HG03064 (cell line): ENCODE data around the gene RTN4R.
"Not testable (repeated sequence)": the region's sequence is repeated elsewhere in the genome, so short reads cannot be mapped to it uniquely, and the experiment has no call there.

ENCODE experiments used
- ATAC-seq: cut with Tn5 transposase; IDR thresholded peaks from one replicate; pipeline ENCODE4 v1.9.1; 2021; ENCODE audit warnings: low read depth; ENCODE audit not compliant: unreplicated experiment

The RTN4R gene

DNA sequence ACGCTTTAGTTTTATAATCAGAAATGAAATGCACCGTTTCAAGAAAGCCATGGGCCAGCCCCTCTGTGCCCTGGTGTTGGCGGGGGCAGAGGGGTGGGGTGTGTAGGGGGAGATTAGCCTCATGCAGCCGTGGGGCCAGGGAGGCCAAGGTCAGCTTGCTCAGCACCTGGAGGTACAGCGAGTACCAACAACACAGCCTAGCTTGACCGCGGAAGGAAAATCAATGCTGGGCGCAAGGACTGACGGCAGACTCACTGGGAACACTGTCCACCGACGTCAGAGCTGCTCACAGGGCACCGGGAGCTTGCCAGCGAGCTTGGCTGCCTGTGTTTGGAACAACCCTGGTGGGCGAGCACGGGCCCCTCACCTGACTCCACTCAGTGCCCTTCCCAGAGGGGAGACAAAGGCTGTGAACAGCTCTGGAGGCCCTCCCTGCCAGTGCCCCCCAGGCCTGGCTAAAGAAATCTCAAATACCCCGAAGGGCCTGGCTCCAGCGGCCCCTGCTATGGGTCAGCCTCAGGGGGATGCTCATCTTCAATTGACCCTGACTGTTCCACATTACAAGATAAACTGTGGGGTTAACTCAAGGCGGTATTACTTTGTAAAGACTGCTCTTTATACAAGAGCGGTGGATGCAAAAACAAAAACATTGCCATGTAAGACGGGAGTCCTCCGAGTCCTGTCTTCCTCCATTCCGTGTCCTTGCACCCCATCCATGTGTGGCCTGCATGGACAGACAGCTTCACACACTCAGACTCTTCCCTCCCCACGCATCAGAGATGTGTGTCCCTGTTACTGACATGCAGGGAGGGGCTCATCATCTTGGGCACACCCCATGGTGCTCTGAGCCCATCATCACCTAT, 21.3 kb upstream of the RTN4R start:
- not testable (repeated sequence) for ATAC-seq

DNA sequence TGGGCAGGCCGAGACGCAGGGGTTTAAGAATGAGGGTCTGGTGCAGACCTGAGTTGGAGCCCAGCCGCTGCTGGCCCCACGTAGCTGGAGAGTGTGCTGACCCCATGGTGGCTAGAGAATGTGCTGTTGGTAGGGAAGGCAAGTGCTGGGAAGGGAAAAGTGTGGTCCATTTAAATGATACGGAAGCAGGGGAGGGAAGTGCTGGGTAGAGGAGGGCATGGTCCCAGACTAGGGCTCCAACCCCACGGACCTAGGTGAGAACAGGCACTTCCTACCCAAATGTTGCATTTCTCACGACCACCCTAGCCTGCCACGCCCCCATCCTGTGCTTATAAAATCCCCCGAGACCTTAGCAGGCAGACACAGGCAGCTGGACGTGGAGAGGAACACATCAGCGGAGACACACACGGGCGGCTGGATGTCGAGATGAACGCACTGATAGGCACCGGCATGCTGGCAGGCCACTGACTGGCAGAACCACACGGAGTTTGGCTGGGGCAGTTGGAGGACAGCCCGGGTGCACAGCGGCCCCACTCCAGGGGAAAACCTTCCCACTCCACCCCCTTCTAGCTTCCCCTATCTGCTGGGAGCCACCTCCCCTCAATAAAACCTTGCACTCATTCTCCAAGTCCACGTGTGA, 18.8 kb upstream of the RTN4R start:
- not testable (repeated sequence) for ATAC-seq

GRCh38 chr22:20286312-20286660, 18.2 kb upstream of the RTN4R start:
- ATAC-seq, result not testable (repeated sequence)

DNA sequence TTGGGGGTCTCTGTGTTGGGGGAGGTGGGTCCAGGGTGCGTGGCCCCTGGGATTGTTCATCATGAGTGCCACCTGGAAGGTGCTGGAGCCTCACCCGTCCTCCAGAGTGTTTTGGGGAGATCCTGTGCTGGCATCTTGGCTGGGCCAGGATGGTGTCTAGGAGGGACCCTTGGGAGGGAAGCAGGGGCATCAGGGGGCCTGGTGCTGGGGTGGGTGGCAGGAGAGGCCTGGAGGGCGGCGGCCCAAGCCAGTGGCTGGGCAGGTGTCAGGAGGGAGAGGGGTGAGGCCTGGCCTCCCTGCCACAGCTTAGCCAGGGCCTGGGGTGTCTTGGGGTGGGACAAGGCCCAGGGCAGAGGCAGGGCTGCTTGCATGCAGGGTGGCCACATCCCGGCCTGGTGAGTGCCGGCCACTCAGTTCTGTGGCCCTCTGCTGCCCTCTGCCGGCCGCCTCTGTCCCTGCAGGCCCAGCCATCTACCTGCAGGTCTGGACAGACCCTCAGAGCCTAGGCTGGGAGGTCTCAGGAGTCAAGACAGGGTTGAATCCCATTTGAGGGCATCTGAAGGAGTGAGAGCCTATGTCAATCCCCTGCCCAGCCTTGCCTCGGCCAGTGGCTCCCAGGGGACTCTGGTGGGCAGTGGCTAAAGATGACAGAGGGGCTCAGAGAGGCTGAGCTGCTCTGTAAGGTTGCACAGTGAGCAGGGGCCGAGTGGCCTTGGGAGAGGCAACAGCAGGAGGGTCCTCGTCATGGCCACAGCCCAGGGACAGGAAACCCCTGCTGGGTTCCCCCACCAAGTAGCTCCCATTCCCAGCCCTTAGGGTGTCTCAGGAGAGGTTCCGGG, 17.6 kb upstream of the RTN4R start:
- not testable (repeated sequence) for ATAC-seq

- no peak for ATAC-seq
Observed at GRCh38 chr22:20284471-20285086, 16.5 kb upstream of the RTN4R start.

- ATAC-seq, result no peak
Observed at GRCh38 chr22:20283674-20284066, 15.6 kb upstream of the RTN4R start.

- ATAC-seq, result no peak
Observed at GRCh38 chr22:20282901-20283673, 15.0 kb upstream of the RTN4R start.

DNA sequence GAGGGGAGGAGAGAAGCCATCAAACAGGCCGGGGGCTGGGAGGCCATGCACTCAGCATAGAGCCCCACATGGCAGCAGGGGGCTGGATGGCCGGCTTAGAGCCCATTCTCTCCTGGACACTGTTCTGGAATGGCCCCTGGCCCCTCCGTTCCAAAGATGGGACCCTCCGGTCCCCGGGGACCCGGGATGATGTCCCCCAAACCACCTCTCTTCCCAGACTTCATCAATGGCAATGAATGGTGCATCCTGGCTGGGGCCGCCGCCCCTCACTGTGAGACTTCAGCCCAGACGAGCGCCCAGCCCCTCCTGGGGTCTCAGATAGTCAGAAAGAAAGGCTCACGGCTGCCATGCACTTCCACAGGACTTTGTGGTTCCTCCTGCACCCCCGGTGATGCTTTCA, 13.8 kb upstream of the RTN4R start:
- ATAC-seq, result no peak

GRCh38 chr22:20281473-20281872, 13.4 kb upstream of the RTN4R start:
- ATAC-seq, result not testable (repeated sequence)

GRCh38 chr22:20280866-20281265, 12.7 kb upstream of the RTN4R start:
- no peak for ATAC-seq

DNA sequence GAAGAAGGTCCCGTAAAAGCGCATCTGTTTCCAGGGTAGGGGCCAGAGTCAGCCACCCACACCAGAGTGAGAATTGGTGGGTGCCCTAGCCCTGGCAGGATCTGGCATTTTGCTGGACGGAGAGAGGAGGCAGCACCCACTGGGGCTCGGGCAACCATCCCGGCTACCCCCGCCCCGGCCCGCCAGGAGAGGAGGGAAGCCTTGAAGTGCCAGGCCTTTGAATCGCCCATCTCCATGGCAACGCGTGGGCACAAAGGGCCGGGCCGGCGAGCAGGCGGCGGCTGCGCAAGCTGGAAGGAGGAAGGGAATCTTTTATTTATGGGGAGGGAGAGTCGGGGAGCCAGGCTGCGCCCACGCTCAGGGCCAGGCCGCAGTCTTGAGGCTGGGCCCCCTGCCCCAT, 12.0 kb upstream of the RTN4R start:
- ATAC-seq, result not testable (repeated sequence)

DNA sequence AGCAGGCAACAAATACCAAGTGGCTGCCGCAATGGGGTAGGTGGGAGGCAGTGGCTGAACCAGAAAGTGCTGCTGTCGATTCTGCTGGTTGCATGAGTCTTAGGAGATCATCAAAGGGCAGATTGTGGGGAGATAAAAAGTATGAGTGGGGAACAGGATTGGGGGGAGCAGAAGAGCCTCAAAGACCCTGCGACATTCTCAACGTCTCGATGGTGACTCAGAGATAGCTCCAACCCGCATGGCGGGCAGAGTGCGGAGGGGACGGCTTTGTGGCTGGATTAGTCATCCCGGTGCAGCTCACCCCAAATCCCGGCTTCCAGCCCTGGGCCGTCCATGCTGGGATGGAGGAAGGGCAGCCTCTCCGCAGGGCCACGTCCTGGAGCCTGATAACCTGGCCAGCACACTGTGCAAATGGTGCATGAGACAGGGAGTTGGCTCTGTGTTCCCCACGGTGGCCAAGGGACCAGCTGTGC, 11.6 kb upstream of the RTN4R start:
- ATAC-seq, result no peak

GRCh38 chr22:20278726-20279490, 10.8 kb upstream of the RTN4R start:
- ATAC-seq, result not testable (repeated sequence)

DNA sequence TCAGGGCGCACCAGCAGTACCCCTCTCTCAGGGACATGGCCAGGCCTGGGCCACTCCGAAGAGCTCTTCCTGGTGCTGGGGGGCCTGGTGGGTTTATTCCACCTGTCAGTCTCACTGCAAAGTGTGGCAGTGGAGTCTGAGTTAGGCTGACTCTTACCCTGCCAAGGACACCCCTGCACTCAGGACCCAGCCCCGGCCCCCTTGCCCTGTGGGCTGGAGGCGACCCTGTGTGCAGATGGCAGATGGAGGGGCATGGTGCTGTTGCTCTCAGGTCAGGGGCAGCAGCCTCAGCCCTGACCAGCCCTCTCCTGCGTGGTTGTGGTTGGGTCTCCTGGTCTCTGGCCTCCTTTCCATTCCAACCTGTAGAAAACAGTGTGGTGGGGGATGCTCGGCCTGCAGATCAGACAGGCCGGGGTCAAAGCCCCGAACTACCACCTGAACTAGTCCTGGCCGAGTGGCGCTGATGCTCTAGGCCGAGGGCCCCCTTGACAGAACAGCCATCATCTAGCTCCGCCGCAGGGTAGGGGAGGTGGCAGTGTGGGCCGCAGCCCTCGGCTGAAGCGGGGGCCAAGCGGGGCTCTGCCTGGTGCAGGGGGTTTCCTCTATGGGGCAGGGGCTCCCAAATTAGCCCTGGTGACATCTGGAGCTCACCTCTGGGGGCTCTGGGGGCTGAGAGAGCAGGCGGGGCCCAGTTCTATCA, 10.0 kb upstream of the RTN4R start:
- not testable (repeated sequence) for ATAC-seq

GRCh38 chr22:20276468-20276867, 8.3 kb upstream of the RTN4R start:
- ATAC-seq, result no peak

GRCh38 chr22:20275836-20276235, 7.7 kb upstream of the RTN4R start:
- no peak for ATAC-seq

DNA sequence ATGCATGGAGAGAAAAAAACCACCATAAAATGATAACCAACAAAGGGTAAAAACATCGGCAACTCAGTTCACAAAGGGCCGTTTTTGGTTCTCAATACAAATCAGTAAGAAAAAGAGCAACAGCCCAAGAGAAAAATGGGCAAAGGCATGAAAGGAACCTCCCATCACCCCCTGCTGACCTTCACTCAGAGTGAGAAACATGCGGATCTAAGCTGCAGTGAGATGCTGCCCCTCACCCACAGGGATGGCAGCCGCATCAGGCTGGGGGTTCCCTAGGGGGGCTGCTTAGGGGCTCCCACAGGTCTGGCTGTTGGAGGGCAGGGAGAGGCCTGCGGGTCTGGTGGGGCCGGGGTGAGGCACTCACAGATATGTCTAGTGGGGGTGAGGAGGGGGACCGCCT, 7.2 kb upstream of the RTN4R start:
- ATAC-seq, result not testable (repeated sequence)

GRCh38 chr22:20274374-20274773, 6.3 kb upstream of the RTN4R start:
- ATAC-seq, result not testable (repeated sequence)
